NCI-H82 (cell line): ENCODE results near the gene IL34.

Source experiments
- DNase-seq: peaks from one replicate; lab custom pipeline; 2025; lab: John Stamatoyannopoulos, UW

Gene IL34

GRCh38 chr16:70689035-70689969, 42.9 kb downstream of the IL34 start:
- DNase-seq, result no peak

GRCh38 chr16:70689970-70690891, 43.9 kb downstream of the IL34 start:
- no peak for DNase-seq

- DNase-seq, result no peak
These were observed 45.1 kb downstream of the IL34 start for GRCh38 chr16:70691223-70692129.

GRCh38 chr16:70692130-70692872, 45.9 kb downstream of the IL34 start:
- DNase-seq, result no peak

- no peak for DNase-seq
These were observed 46.7 kb downstream of the IL34 start for GRCh38 chr16:70692873-70693671.

GRCh38 chr16:70694088-70694867, 47.9 kb downstream of the IL34 start:
- DNase-seq, result no peak

- DNase-seq, result no peak
These were observed 48.5 kb downstream of the IL34 start for GRCh38 chr16:70694868-70695218.

GRCh38 chr16:70695331-70696070, 49.1 kb downstream of the IL34 start:
- DNase-seq, result peak; percentile 8

- no peak for DNase-seq
These were observed 50.0 kb downstream of the IL34 start for GRCh38 chr16:70696355-70696754.

GRCh38 chr16:70696952-70697593, 50.7 kb downstream of the IL34 start:
- no peak for DNase-seq

- no peak for DNase-seq
These were observed 51.3 kb downstream of the IL34 start for GRCh38 chr16:70697594-70698170.

- no peak for DNase-seq
These were observed 52.5 kb downstream of the IL34 start for GRCh38 chr16:70698901-70699300.

GRCh38 chr16:70699696-70700095, 53.3 kb downstream of the IL34 start:
- no peak for DNase-seq

- DNase-seq, result no peak
These were observed 54.0 kb downstream of the IL34 start for GRCh38 chr16:70700101-70701020.

- no peak for DNase-seq
These were observed 54.7 kb downstream of the IL34 start for GRCh38 chr16:70701036-70701435.

GRCh38 chr16:70701596-70701995, 55.2 kb downstream of the IL34 start:
- no peak for DNase-seq

GRCh38 chr16:70701998-70702397, 55.6 kb downstream of the IL34 start:
- no peak for DNase-seq
